Measurements from ENCODE around the gene STRAP. TPM values are rescaled to one million over a fixed set of nuclear protein-coding genes. Genes with fewer than 3 reads are reported as not detected.

STRAP gene, protein sequence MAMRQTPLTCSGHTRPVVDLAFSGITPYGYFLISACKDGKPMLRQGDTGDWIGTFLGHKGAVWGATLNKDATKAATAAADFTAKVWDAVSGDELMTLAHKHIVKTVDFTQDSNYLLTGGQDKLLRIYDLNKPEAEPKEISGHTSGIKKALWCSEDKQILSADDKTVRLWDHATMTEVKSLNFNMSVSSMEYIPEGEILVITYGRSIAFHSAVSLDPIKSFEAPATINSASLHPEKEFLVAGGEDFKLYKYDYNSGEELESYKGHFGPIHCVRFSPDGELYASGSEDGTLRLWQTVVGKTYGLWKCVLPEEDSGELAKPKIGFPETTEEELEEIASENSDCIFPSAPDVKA
- total RNA-seq, result 114 and 131 TPM in 2 replicates

DNA sequence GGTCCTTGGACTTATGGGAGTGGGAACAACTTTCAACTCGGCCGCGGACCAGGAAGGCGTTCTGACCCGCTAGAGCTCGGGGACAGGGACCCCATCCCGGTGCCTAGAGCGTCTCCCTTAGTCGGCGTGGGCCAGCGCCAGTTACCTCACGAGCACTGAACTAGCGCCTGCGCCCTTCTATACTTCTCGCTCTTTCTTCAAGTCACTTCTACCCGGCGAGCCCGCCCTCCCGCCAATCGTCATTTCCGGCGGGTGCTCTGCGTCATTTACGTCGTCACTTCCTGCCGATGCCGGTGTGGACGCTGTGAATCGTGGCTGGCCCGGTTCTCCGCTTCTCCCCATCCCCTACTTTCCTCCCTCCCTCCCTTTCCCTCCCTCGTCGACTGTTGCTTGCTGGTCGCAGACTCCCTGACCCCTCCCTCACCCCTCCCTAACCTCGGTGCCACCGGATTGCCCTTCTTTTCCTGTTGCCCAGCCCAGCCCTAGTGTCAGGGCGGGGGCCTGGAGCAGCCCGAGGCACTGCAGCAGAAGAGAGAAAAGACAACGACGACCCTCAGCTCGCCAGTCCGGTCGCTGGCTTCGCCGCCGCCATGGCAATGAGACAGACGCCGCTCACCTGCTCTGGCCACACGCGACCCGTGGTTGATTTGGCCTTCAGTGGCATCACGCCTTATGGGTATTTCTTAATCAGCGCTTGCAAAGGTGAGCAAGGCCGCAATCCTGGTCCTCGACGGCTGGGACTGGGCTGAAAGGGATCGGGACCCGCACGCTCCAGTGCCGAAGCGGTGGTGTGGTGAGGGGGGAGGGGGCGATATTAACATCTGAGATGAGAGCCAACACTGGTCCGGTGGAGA, at the start of gene STRAP:
Gene STRAP, plus strand, starts transcription at position 270 of the 854 bp plus-strand sequence. Its CDS starts 321 bp downstream, at position 591.

DNA sequence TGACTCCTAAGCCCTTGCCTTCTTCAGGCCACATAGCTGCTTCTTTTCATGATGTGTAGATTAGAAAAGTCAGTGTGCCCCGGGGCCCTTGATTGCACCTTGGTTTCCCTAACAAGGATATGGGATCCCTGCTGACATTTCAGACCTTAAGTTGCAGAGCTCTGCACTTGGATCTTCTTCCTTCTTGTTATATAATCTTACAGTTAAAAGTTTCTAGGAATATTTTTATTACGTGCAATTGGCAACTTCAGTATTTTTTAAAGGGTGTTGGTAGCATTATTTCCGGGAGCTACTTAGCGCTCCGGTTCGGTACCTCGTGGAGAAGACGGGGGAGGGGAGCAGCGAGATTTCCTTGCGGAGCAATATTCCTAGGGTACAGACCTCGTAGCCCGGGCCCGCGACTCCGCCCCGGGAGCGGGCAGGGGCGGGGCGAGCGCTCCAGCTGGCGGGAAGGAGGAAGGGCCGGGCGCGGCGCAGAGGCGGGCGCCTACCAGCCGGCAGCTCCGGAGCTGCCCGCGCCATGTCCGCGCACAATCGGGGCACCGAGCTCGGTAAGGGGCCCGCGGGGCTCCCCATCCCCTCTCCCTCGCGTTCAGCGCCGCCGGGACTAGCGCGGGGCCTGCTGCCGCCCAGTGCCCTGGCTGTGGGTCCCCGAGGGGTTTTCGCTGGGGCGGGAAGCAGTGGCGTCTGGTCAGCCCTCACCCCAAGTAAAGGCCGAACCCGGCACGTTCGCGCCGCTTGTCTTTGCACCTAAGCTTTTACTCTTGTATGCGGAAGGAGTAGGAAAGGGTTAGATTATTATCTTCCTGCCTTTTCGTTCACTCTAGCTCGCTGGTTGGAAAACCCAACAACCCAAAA, 28.9 kb downstream of the STRAP start, which contains the start of gene DERA:
Gene DERA, plus strand, starts transcription at position 469 of the 858 bp plus-strand sequence. Its CDS starts 52 bp downstream, at position 521.

Other genes with a start within 250 kb of the STRAP start
- gene EPS8, start 93.0 kb upstream of the STRAP start, total RNA-seq, result 10.2 and 17.5 TPM in 2 replicates
- gene DERA, start 28.9 kb downstream of the STRAP start, total RNA-seq, result 68.8 and 98.1 TPM in 2 replicates